Kidney capillary endothelial cell (primary cell): ENCODE measurements around the gene ARHGAP6.

ENCODE experiments used
- DNase-seq: peaks from one replicate; pipeline ENCODE4 v3.0.0-alpha.2; 2018; ENCODE audit warnings: low spot score

Gene ARHGAP6, protein sequence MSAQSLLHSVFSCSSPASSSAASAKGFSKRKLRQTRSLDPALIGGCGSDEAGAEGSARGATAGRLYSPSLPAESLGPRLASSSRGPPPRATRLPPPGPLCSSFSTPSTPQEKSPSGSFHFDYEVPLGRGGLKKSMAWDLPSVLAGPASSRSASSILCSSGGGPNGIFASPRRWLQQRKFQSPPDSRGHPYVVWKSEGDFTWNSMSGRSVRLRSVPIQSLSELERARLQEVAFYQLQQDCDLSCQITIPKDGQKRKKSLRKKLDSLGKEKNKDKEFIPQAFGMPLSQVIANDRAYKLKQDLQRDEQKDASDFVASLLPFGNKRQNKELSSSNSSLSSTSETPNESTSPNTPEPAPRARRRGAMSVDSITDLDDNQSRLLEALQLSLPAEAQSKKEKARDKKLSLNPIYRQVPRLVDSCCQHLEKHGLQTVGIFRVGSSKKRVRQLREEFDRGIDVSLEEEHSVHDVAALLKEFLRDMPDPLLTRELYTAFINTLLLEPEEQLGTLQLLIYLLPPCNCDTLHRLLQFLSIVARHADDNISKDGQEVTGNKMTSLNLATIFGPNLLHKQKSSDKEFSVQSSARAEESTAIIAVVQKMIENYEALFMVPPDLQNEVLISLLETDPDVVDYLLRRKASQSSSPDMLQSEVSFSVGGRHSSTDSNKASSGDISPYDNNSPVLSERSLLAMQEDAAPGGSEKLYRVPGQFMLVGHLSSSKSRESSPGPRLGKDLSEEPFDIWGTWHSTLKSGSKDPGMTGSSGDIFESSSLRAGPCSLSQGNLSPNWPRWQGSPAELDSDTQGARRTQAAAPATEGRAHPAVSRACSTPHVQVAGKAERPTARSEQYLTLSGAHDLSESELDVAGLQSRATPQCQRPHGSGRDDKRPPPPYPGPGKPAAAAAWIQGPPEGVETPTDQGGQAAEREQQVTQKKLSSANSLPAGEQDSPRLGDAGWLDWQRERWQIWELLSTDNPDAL (N-terminal part only)

DNA sequence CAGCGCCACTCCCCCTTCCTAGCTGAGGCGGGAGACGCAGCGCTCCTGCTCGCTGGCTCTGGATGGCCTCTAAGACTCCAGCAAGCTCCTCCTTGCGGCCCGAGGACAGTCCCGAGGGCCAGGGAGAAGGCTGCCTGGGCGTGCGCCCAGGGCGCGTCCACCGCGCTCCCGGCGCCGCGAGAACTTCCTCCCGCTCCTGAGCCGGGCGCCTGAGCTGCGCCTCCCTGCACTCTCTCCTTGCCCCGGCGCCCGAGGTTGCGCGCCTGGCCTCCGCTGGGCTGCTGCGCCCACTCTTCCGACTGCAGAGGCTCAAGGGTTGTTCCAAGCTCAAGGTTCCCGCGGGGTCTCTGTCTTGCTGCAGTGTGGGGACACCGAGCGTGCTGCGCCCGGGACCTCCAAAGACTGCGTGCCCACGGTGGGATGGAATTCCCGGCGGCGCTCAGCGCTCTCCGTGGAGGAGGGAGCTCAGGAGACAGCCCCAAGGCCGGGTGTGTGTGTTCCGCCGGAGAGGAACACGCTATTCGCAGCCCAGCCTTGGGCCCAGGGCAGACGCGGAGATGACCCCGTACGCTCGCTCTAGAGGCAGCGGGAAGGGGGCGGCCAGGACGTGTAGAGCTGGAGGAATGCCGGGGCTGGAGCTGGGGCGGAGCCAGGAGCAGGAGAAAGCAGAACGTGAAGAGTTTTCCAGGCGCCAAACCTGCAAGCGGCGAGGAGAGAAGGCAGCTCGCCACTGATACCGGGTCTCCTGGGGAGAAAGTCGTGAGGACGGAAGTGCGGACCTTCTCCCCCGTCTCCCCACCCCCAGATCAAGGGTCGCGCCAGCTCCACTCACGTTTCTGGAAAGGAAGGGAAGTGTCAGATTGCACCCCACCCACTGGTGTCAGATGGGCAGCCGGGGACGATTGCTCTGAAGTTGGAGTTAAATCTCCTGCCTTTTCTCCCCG lies at the start of gene ARHGAP6:
Gene ARHGAP6, minus strand, starts transcription at position 753 of the 944 bp plus-strand sequence. CDS start 1,092 bp downstream, outside the sequence.
- peak; percentile 27 for DNase-seq

- peak; percentile 31 for DNase-seq
Measured at GRCh38 chrX:11704725-11705495, 39.2 kb upstream of the ARHGAP6 start.

- DNase-seq, result no peak
Measured at GRCh38 chrX:11703855-11704254, 38.1 kb upstream of the ARHGAP6 start.

GRCh38 chrX:11702965-11703631 lies 37.4 kb upstream of the ARHGAP6 start:
- no peak for DNase-seq

DNA sequence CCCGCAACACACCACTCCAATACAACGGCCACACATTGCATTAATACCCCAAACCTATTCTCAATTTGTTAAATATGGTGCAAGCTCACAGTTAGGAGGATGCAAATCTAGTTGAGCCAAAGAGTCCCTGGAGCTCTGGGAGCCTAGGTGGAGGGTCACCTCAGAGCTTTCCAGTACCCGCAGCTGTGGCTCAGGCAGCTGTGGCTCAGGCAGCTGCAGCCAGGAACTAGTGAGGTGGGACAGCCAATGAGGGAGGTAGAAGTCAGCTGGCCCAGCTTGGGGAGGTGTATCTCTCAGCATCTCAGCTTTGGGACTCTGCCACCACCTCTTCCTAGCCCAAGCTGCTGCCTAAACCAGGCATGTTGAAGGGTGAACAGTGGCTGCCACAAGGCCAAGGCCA lies 36.7 kb upstream of the ARHGAP6 start:
- DNase-seq, result no peak

DNA sequence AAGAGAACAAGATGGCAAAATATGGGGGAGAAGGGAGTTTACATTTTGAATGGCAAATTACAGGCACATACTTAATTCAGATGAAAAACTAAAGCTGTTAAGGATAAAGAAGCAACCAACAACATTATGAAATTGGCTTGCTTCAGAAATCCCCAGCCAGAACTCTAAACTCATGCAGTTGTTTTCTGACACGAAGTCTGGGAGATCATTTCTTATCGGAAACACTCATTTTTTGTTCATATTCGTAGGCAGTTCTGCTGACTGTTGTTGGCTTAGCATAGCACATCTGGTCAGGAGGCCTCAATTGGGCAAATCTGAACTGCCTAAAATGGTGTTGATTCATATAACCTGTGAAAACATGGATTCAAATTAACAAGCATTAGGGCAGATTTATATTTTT lies 33.0 kb upstream of the ARHGAP6 start:
- no peak for DNase-seq

DNA sequence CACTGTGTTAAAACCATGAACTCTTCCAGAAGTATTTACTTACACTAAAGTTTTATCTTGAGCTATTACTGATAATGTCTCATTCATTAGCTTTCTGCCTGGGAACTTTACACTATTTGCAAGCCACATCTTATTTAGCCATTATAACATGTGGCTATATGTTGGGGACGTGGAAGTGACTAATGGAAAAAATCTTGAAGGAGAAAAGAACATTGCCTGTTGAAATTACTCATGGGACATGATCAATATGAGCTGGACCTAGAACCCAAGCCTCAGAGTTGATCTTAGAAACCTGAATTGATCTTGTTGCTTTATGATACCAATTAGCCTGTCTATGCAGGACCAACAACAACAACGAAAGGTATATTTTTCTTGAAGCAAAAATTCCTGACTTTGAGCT lies 22.5 kb upstream of the ARHGAP6 start:
- no peak for DNase-seq

DNA sequence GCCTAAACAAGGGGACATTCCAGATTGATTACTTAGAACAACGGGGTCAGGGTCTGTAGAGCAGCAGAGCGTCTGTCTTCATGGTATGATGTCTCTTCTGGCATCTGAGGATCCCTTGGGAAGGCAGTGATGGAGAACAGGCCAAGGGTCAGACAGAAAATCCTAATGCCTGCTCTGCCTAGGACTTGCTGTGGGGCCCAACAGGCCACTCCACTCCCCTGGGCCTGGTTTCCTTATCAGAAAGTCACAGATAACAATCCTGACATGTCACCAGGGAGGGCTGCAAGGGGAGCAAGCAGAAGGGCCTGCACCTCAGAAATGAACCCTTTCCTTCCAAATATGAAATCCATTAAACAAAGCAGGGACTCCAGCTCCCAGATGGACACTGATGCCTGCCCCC lies 21.4 kb upstream of the ARHGAP6 start:
- no peak for DNase-seq

- DNase-seq, result no peak
Measured at GRCh38 chrX:11683057-11683456, 17.3 kb upstream of the ARHGAP6 start.

DNA sequence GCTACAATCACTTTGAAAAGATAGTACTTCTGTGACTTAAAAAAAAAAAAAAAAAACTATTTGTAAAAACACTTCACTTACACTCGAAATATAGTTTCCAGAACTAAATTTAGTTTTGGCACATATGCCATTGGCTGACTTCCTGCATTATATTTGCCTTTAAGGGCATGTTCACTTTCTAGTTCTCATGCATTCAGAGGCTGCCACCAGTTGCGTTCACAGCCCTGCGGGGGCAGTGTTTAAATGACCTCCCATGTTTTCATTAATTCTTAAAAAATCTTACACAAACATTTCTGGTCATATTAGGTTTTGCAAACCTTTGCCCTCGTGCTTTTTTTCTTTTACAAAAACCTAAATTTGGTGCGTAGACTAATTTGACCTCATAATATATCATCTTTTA lies 12.4 kb upstream of the ARHGAP6 start:
- DNase-seq, result no peak

DNA sequence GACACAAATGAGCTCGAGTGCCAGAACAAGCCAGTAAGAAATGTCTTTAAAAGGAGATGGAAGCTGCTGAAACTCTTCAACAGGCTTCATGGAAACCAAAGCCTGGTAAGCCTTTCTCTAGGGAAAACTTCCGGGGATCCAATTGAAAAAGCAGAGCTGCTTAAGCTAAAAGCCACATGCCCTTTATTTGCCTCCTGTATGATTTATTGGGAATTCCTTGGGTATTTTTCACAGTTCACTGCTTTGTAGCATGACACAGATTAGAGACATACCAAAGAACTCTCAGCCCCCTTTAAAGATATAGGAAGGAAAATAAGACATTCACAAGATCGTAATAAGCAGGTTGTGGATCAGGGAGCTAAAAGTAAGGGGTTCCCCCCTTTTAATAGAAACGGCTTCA lies 6.5 kb upstream of the ARHGAP6 start:
- DNase-seq, result no peak

DNA sequence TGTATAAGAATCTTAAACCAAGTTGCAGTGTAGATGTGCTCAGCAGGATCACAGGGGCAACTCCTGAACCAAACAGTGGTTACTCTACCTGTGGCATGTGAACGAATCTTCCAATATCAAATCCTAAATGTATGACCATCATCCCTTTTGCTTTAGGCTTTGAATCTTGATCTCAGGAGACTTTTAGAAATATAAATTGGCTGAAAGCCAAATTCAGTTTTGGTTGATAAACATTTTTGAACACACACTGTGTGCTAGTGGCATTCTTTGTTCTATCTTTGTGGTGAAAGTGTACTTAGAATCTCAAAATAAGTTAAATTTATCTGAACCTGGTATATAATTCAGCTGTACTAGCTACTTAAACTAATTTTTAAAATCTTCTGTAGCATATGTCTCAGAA lies 4.6 kb upstream of the ARHGAP6 start:
- no peak for DNase-seq

GRCh38 chrX:11666952-11667685 lies 1.4 kb upstream of the ARHGAP6 start:
- no peak for DNase-seq

- DNase-seq, result no peak
Measured at GRCh38 chrX:11666164-11666563, 444 bp upstream of the ARHGAP6 start.

GRCh38 chrX:11664211-11665167 lies 1.2 kb downstream of the ARHGAP6 start:
- no peak for DNase-seq

GRCh38 chrX:11663875-11664210 lies 1.9 kb downstream of the ARHGAP6 start:
- DNase-seq, result no peak

GRCh38 chrX:11655282-11656015 lies 10.3 kb downstream of the ARHGAP6 start:
- no peak for DNase-seq
